Lower leg skin (tissue), 4 donors: ENCODE data around the gene SRPK1. TPM values are rescaled to one million over a fixed set of nuclear protein-coding genes. Genes with fewer than 3 reads are reported as not detected.

Source experiments
- DNase-seq, 2 donors: peaks; one replicate each; pipeline ENCODE4 v3.0.0-alpha.2; 2019; ENCODE audit warnings: low spot score in 2 of 2
- H3K4me3 ChIP-seq: fragments of 200-600 bp; sonication (generic); 2 replicates; pipeline ENCODE4 v1.5.1; 2017; ENCODE audit warnings: mild to moderate bottlenecking, low read depth; ENCODE audit not compliant: poor library complexity, severe bottlenecking
- POLR2A ChIP-seq, 2 donors: fragments of 450-650 bp; IDR thresholded peaks; one replicate each; pipeline ENCODE4 v1.6.1; 2016 to 2017; ENCODE audit warnings: antibody characterized with exemption in 2 of 2, mild to moderate bottlenecking in 1 of 2, moderate library complexity in 1 of 2
- WGBS, 2 donors: methylation state at CpG; one replicate each; pipeline ENCODE4 v1.1.5; 2018; 5-methylcytosine and 5-hydroxymethylcytosine counted together
- intact Hi-C: fragments of 100-400 bp; cut with DNase I; formaldehyde crosslinking; loops from one replicate; pipeline ENCODE4 v1.15.0; 2023; ENCODE audit warnings: low total_unique reads
- total RNA-seq, 4 donors: library from RNA; depleted of rRNA; stranded (reverse); fragments of >200 nt; gene quantifications; one replicate each; pipeline ENCODE4 v1.1.0, GENCODE V29; 2016
- TF ChIP-seq, protein P1 (sequence below), 3 donors: fragments of 450-650 bp; IDR thresholded peaks; one replicate each; pipeline ENCODE4 v1.5.1; 2016; ENCODE audit warnings: antibody characterized with exemption in 3 of 3, mild to moderate bottlenecking in 3 of 3, moderate library complexity in 2 of 3

The SRPK1 gene
- 100 to 1,000 TPM in 3 of 4 donors, 10 to 100 TPM in 1; 98.3 to 145 (median 111) TPM for total RNA-seq

DNA sequence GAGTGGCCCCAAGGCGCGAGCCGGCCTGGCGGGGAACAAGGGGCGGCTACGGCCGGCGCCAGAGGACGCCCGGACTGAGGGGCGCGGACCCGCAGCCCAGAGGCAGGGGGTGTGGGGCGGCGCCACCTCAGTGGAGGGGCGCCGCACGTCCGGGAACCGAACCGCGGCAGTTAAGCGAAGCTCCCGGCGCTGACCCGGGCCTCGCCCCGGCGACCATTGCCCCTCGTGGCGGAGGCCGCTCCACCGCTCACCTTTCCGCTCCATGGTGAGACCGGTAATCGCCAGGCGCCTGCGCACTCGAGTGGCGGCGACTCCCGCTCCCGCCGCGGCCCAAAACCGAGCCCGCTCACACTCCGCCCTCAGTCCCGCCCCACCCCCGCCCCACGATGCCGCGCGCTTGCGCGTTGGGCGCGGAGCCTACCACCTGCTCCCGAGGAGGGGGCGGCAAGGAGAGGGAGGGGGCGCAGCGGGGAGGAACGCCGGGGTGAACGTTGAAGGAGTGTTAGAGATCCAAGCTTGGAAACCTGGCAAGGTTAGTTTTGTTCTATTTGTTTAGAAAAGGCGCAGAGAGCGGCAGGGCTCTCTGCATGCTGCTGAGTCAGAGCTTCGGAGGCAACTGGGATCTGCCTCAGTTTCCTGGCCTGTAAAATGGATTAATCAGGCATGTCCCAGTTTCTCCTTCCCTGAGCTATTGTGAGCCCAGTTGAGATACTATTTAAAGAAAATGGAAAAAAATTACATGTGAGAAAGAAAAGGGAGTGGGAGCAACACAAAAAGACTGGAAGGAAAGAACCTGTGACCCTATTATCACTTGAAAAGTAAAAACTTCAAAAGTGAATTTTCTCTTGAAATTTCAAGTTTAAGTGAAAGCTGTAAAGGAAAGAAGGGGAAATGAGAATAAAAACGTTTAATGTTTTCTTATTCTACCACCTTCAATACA lies at the start of gene SRPK1:
Gene SRPK1, minus strand, starts transcription at position 306 of the 940 bp plus-strand sequence. Its CDS starts 42 bp downstream, at position 264.
- DNase-seq = peak; percentile 69 to 96
- H3K4me3 ChIP-seq = peak within 1 kb of the TSS; percentile 56
- intact Hi-C loops = no loop called here
- 0 to 1% methylated on average over 16 to 39 of the region's 69 CpGs for WGBS, 2 donors
- TF ChIP-seq, protein P1, sequence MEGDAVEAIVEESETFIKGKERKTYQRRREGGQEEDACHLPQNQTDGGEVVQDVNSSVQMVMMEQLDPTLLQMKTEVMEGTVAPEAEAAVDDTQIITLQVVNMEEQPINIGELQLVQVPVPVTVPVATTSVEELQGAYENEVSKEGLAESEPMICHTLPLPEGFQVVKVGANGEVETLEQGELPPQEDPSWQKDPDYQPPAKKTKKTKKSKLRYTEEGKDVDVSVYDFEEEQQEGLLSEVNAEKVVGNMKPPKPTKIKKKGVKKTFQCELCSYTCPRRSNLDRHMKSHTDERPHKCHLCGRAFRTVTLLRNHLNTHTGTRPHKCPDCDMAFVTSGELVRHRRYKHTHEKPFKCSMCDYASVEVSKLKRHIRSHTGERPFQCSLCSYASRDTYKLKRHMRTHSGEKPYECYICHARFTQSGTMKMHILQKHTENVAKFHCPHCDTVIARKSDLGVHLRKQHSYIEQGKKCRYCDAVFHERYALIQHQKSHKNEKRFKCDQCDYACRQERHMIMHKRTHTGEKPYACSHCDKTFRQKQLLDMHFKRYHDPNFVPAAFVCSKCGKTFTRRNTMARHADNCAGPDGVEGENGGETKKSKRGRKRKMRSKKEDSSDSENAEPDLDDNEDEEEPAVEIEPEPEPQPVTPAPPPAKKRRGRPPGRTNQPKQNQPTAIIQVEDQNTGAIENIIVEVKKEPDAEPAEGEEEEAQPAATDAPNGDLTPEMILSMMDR (IDR thresholded peaks at IDR 0.05) = no peak
- TF ChIP-seq POLR2A (IDR thresholded peaks at IDR 0.05) = no peak

DNA sequence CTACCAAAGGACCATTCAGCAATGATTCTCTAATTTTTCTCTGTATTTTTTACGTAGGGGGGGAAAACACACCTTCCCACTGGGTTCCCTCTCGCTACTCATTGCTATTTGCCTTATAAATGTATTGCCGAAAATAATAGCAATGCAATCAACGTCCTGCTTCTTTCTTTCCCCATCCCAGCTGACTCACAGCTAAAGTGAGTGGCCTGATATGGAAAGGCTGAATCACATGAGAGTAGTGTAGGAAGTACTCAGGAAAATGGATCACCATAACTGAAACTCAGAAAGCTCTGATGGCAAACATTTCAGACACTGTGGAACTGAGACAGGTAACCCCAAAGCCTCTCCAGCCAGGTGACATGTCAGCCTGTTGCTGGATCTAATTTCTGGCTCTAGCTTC lies 49.3 kb upstream of the SRPK1 start:
- no peak overlapping the region for H3K4me3 ChIP-seq
- WGBS, 2 donors = 84 to 91% methylated on average over 4 of the region's 4 CpGs
- intact Hi-C loops = no loop called here
- peak in 1 of 2 donors; percentile 25 for DNase-seq
- TF ChIP-seq POLR2A (IDR thresholded peaks at IDR 0.05) = no peak
- TF ChIP-seq, protein P1 (IDR thresholded peaks at IDR 0.05) = no peak

DNA sequence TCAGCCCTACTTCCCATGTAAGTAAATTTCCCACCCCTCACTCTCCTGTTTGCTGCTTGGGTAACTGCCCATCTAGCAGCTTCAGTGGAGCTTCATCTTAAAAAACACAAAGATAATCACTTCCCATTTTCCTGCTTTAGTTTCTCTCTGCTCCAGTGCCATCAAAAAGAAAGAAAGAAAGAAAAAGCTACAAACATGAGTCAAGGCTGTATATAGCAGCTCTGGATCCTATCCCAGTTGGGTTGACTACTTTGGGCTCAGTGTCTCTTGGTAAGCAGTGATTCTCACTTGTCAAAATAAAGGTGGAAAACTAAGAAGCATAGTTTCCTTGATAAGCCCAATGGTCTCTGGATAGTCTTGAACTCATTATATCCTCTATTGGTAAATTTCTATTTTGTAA lies 48.7 kb upstream of the SRPK1 start:
- intact Hi-C loops = no loop called here
- TF ChIP-seq POLR2A (IDR thresholded peaks at IDR 0.05) = no peak
- TF ChIP-seq, protein P1 (IDR thresholded peaks at IDR 0.05) = no peak
- DNase-seq = peak in 1 of 2 donors; percentile 4
- no peak overlapping the region for H3K4me3 ChIP-seq

DNA sequence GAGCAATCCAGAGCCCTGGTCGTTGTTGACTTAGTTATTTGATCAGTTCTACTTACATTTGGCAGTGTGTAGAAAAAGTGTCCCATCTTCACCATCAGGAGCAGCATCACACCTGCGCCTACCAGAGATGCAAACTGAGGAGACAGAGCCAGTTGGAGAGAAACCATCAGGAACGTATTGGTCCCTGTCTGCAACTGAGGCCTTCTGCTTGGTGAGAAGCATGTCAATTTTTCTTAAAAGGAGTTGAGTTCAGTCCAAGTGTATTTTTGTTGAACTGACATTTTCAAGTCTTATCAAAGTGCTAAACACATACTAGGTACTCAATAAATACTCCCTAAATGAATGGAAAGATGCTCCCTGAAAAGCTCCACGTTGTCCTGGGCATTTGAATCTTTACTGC lies 47.9 kb upstream of the SRPK1 start:
- intact Hi-C loops = no loop called here
- no peak overlapping the region for H3K4me3 ChIP-seq
- 89 to 95% methylated on average over 4 of the region's 4 CpGs for WGBS, 2 donors
- no peak for TF ChIP-seq POLR2A (IDR thresholded peaks at IDR 0.05)
- TF ChIP-seq, protein P1 (IDR thresholded peaks at IDR 0.05) = no peak
- no peak for DNase-seq

DNA sequence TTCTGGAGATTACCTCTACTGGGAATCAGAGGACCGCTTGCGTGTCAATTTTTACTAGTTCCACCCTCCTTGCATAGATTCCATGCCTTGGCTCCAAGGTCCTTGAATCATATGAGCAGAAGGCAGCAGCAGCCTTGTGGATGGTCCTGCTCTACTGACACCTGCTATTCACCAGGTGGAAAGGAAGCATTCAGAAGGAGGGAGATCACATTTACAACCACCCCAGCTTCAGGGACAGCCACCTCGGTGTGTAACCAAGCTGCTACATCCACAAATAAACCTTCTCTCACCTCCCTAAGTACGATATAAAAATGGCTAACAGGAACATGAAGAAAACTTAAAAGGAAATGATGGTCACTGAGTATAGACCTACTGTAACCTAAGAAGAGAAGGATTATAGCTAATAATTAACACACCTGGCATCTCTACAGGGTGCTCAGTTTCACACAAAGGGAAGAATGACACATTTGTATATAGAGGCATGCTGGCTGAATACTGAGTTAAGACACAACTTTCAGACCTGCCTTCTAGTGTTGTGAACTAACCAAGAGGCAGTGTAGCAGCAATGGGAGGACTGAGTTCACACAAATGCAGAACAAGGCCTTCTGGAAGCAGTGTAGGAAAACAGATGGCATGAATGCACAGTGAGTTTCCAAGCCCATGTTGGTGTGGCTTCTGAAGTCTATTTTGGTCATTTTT lies 46.3 kb upstream of the SRPK1 start:
- DNase-seq = no peak
- WGBS, 2 donors = 86 to 88% methylated on average over 4 of the region's 4 CpGs
- H3K4me3 ChIP-seq = no peak overlapping the region
- no peak for TF ChIP-seq POLR2A (IDR thresholded peaks at IDR 0.05)
- TF ChIP-seq, protein P1 (IDR thresholded peaks at IDR 0.05) = no peak
- intact Hi-C loops = no loop called here
